ENCODE data around the gene TBC1D14. TPM values are rescaled to one million over a fixed set of nuclear protein-coding genes. Genes with fewer than 3 reads are reported as not detected.

TBC1D14 gene
- total and polyA plus RNA-seq, 7 donors, result 19.2 to 46.4 (median 29.5) TPM

- H3K4me1 ChIP-seq, result peaks cover 0 to 34% (median 19%) of the 10 kb centered on the region in 4 donors
- H3K4me3 ChIP-seq, result no peak overlapping the region
- peaks cover 18 to 40% (median 27%) of the 10 kb centered on the region in 4 donors for H3K36me3 ChIP-seq
- WGBS, 2 donors, result 97% methylated on average over 52 of the region's 52 CpGs
- peak overlapping the region in 1 of 4 donors; percentile 79 for H3K27ac ChIP-seq
- H3K9me3 ChIP-seq, result no peaks in the 10 kb centered on the region
- no peaks in the 10 kb centered on the region for H3K27me3 ChIP-seq
- no peak for TF ChIP-seq POLR2A (IDR thresholded peaks at IDR 0.05)
- no peak for TF ChIP-seq EP300 (IDR thresholded peaks at IDR 0.05)
- TF ChIP-seq POLR2AphosphoS5 (IDR thresholded peaks at IDR 0.05), result no peak
- no peak for TF ChIP-seq CTCF (IDR thresholded peaks at IDR 0.05)
- intact Hi-C loops (cut with DNase I), result no loop called here
- no peak for DNase-seq
Observed at GRCh38 chr4:7054106-7054880, 144.7 kb downstream of the TBC1D14 start.

- DNase-seq, result peak; percentile 35
- Histone ChIP-seq H3K36me3 (peaks cover 18 to 51% (median 37%) of the 10 kb centered on the region in 4 donors), H3K27ac (no peak overlapping the region), H3K27me3 (no peaks in the 10 kb centered on the region), H3K9me3 (no peaks in the 10 kb centered on the region), H3K4me1 (peaks cover 0 to 30% (median 19%) of the 10 kb centered on the region in 4 donors), H3K4me3 (no peak overlapping the region)
- TF ChIP-seq POLR2AphosphoS5 (IDR thresholded peaks at IDR 0.05) (no peak), EP300 (IDR thresholded peaks at IDR 0.05) (no peak), CTCF (IDR thresholded peaks at IDR 0.05) (no peak), POLR2A (IDR thresholded peaks at IDR 0.05) (no peak)
- WGBS, 2 donors, result 93 to 95% methylated on average over 31 of the region's 31 CpGs
- intact Hi-C loops (cut with DNase I), result no loop called here
Observed at GRCh38 chr4:7055111-7055989, 145.7 kb downstream of the TBC1D14 start.

- intact Hi-C loops (cut with DNase I), result no loop called here
- DNase-seq, result peak; percentile 56
- no peaks in the 10 kb centered on the region for H3K27me3 ChIP-seq
- no peaks in the 10 kb centered on the region for H3K9me3 ChIP-seq
- WGBS, 2 donors, result 87 to 95% methylated on average over 10 of the region's 10 CpGs
- peaks cover 23 to 57% (median 43%) of the 10 kb centered on the region in 4 donors for H3K36me3 ChIP-seq
- H3K4me1 ChIP-seq, result peaks cover 0 to 26% (median 19%) of the 10 kb centered on the region in 4 donors
- TF ChIP-seq CTCF (IDR thresholded peaks at IDR 0.05), result no peak
- TF ChIP-seq EP300 (IDR thresholded peaks at IDR 0.05), result no peak
- H3K27ac ChIP-seq, result no peak overlapping the region
- no peak overlapping the region for H3K4me3 ChIP-seq
Observed at GRCh38 chr4:7055990-7056325, 146.3 kb downstream of the TBC1D14 start.

GRCh38 chr4:7058792-7059191 is 149.2 kb downstream of the TBC1D14 start:
- peaks cover 0 to 3% (median under 1%) of the 10 kb centered on the region in 4 donors for H3K4me1 ChIP-seq
- DNase-seq, result peak; percentile 18
- no peaks in the 10 kb centered on the region for H3K9me3 ChIP-seq
- WGBS, 2 donors, result 91 to 94% methylated on average over 3 of the region's 3 CpGs
- peaks cover 42 to 84% (median 68%) of the 10 kb centered on the region in 4 donors for H3K36me3 ChIP-seq
- no peak overlapping the region for H3K4me3 ChIP-seq
- H3K27me3 ChIP-seq, result no peaks in the 10 kb centered on the region
- H3K27ac ChIP-seq, result no peak overlapping the region
- TF ChIP-seq POLR2AphosphoS5 (IDR thresholded peaks at IDR 0.05) (no peak), EP300 (IDR thresholded peaks at IDR 0.05) (no peak), POLR2A (IDR thresholded peaks at IDR 0.05) (no peak), CTCF (IDR thresholded peaks at IDR 0.05) (no peak)
- intact Hi-C loops (cut with DNase I), result no loop called here

Data from sigmoid colon (tissue), 7 donors.